Muscle of back (tissue), 11 donors: Measurements from ENCODE around the gene FSIP1. TPM values are rescaled to one million over a fixed set of nuclear protein-coding genes. Genes with fewer than 3 reads are reported as not detected.

Source experiments
- DNase-seq, 3 donors: peaks; one replicate each; pipeline versions ENCODE4 v3.0.0 to v3.0.0-alpha.2; 2013
- polyA plus RNA-seq, 10 donors: library from polyadenylated mRNA; unstranded; fragments of 120-200 nt; gene quantifications; one replicate each; pipeline ENCODE4 v1.2.1, GENCODE V29; 2013; ENCODE audit not compliant: insufficient read length in 10 of 10

FSIP1 gene
- polyA plus RNA-seq, 10 donors = 0.13 to 2.6 (median 0.54) TPM

- peak in 1 of 3 donors; percentile 28 for DNase-seq
Measured at GRCh38 chr15:39583596-39584265, 198.9 kb downstream of the FSIP1 start.

GRCh38 chr15:39582977-39583595, 199.6 kb downstream of the FSIP1 start:
- DNase-seq = no peak

- DNase-seq = peak in 1 of 3 donors; percentile 66
Measured at GRCh38 chr15:39582286-39582976, 200.2 kb downstream of the FSIP1 start.

GRCh38 chr15:39581793-39582285, 200.8 kb downstream of the FSIP1 start:
- peak in 1 of 3 donors; percentile 56 for DNase-seq

- DNase-seq = peak in 2 of 3 donors; percentile 45 to 69
Measured at GRCh38 chr15:39581242-39581792, 201.3 kb downstream of the FSIP1 start.

GRCh38 chr15:39580485-39581241, 202.0 kb downstream of the FSIP1 start, which contains the start of gene THBS1:
THBS1 (plus strand) TSS chr15:39581079; CDS start chr15:39581858, 779 bp downstream.
- DNase-seq = peak; percentile 91 to 97 (median 95)

- DNase-seq = peak; percentile 96 to 98 (median 96)
Measured at GRCh38 chr15:39580117-39580484, 202.5 kb downstream of the FSIP1 start.

GRCh38 chr15:39579487-39580116, 203.0 kb downstream of the FSIP1 start:
- DNase-seq = peak; percentile 84 to 94 (median 91)

GRCh38 chr15:39578851-39579486, 203.7 kb downstream of the FSIP1 start:
- DNase-seq = no peak

GRCh38 chr15:39575180-39575579, 207.5 kb downstream of the FSIP1 start:
- DNase-seq = no peak

- DNase-seq = no peak
Measured at GRCh38 chr15:39574427-39574826, 208.2 kb downstream of the FSIP1 start.

- DNase-seq = no peak
Measured at GRCh38 chr15:39573844-39574243, 208.8 kb downstream of the FSIP1 start.

GRCh38 chr15:39573287-39573686, 209.4 kb downstream of the FSIP1 start:
- DNase-seq = no peak

- no peak for DNase-seq
Measured at GRCh38 chr15:39565851-39566250, 216.8 kb downstream of the FSIP1 start.

- no peak for DNase-seq
Measured at GRCh38 chr15:39564972-39565665, 217.5 kb downstream of the FSIP1 start.

- DNase-seq = no peak
Measured at GRCh38 chr15:39558421-39558820, 224.2 kb downstream of the FSIP1 start.

- DNase-seq = no peak
Measured at GRCh38 chr15:39556461-39556860, 226.2 kb downstream of the FSIP1 start.

GRCh38 chr15:39555885-39556284, 226.8 kb downstream of the FSIP1 start:
- DNase-seq = no peak

GRCh38 chr15:39554746-39555387, 227.8 kb downstream of the FSIP1 start:
- DNase-seq = no peak
